ENCODE data around the gene RUFY3. TPM values are rescaled to one million over a fixed set of nuclear protein-coding genes. Genes with fewer than 3 reads are reported as not detected.
A peak's percentile ranks its signal among the peaks of the same experiment; 100 is the strongest.

The RUFY3 gene
- total RNA-seq, 1 donor from 2014 or later: 39.3 TPM

- Mint-ChIP-seq H3K4me1 (ENCODE audit: low read depth) (peaks cover 24% of the 10 kb centered on the region), H3K9me3 (ENCODE audit: low read depth) (no peaks in the 10 kb centered on the region), H3K27me3 (ENCODE audit: low read depth) (no peaks in the 10 kb centered on the region), H3K4me3 (ENCODE audit: unreplicated experiment) (peak overlapping the region; percentile 81), H3K36me3 (ENCODE audit: low read depth) (no peaks in the 10 kb centered on the region), H3K27ac (ENCODE audit: unreplicated experiment) (peak overlapping the region; percentile 85)
- DNase-seq (ENCODE audit: low spot score): no peak
- TF ChIP-seq CTCF (IDR thresholded peaks at IDR 0.05): no peak
Measured at GRCh38 chr4:70703619-70704214, 18.0 kb upstream of the RUFY3 start.

GRCh38 chr4:70704215-70704930 is 17.4 kb upstream of the RUFY3 start:
- H3K27ac Mint-ChIP-seq (ENCODE audit: unreplicated experiment): peak overlapping the region; percentile 85

DNA sequence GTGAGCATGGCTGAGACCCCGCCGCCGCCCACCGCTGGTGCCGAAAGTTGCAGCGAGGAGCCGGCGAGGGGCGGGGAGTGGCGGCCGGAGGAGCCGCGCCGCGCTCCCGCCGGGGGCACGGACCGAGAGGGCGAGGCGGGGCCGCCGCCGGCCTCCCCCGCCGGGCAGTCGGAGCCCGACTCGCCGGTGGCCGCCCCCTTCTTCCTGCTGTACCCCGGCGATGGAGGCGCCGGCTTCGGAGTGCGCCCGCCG is 16.9 kb upstream of the RUFY3 start:
- no peaks in the 10 kb centered on the region for H3K36me3 Mint-ChIP-seq (ENCODE audit: low read depth)
- H3K9me3 Mint-ChIP-seq (ENCODE audit: low read depth): no peaks in the 10 kb centered on the region
- peak overlapping the region; percentile 93 for H3K4me3 Mint-ChIP-seq (ENCODE audit: unreplicated experiment)
- peaks cover 24% of the 10 kb centered on the region for H3K4me1 Mint-ChIP-seq (ENCODE audit: low read depth)
- TF ChIP-seq CTCF (IDR thresholded peaks at IDR 0.05): no peak
- H3K27me3 Mint-ChIP-seq (ENCODE audit: low read depth): no peaks in the 10 kb centered on the region
- H3K27ac Mint-ChIP-seq (ENCODE audit: unreplicated experiment): no peak overlapping the region
- DNase-seq (ENCODE audit: low spot score): no peak

More at GRCh38 chr4:70704215-70704930, 17.4 kb upstream of the RUFY3 start:
- no peak for DNase-seq (ENCODE audit: low spot score)
- Mint-ChIP-seq H3K9me3 (ENCODE audit: low read depth) (no peaks in the 10 kb centered on the region), H3K4me1 (ENCODE audit: low read depth) (peaks cover 24% of the 10 kb centered on the region), H3K27me3 (ENCODE audit: low read depth) (no peaks in the 10 kb centered on the region), H3K4me3 (ENCODE audit: unreplicated experiment) (peak overlapping the region; percentile 81), H3K36me3 (ENCODE audit: low read depth) (no peaks in the 10 kb centered on the region)
- TF ChIP-seq CTCF (IDR thresholded peaks at IDR 0.05): peak; percentile 73

DNA sequence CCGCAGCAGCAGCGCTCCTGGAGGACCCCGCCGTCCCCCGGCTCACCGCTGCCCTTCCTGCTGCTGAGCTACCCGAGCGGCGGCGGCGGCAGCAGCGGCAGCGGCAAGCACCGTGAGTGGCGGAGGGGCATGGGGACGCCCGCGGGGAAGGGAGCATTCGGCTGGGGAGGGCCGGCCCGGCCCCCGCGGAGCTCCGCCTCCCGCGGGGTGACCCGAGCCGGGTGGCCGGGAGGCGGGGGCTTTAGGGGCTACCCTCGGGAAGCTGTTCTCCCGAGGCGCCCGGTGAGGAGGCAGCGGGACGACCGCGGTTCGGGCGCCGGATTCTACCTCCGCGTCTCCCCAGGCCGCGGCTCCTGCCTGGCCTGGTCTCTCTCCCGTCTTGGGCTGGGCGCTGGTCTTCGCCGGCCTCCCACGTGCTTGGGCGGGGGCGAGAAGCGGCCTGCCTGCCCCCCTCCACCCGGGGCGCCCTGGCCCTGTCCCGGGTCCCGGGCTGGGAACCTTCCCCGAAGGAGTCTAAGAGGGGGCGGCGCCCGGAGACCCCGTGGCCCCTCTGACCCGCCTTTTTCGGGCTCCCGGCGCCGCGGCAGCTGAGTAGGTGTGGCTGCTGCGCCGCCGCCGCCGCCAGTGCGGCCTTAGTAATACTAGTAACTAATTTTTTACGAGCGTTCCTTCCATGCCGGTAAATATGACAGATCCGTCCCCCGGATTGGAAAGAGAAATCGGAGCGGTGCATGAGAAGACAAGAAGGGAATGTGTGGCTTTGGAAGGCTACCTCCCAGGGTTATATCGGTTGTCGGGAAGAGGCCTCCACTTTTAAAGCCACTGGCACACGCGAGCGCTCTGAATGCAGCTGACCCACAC is 16.4 kb upstream of the RUFY3 start:
- Mint-ChIP-seq H3K4me1 (ENCODE audit: low read depth) (peaks cover 24% of the 10 kb centered on the region), H3K27ac (ENCODE audit: unreplicated experiment) (peak overlapping the region; percentile 93), H3K4me3 (ENCODE audit: unreplicated experiment) (peak overlapping the region; percentile 93), H3K27me3 (ENCODE audit: low read depth) (no peaks in the 10 kb centered on the region), H3K36me3 (ENCODE audit: low read depth) (no peaks in the 10 kb centered on the region), H3K9me3 (ENCODE audit: low read depth) (no peaks in the 10 kb centered on the region)
- no peak for DNase-seq (ENCODE audit: low spot score)
- TF ChIP-seq CTCF (IDR thresholded peaks at IDR 0.05): no peak

DNA sequence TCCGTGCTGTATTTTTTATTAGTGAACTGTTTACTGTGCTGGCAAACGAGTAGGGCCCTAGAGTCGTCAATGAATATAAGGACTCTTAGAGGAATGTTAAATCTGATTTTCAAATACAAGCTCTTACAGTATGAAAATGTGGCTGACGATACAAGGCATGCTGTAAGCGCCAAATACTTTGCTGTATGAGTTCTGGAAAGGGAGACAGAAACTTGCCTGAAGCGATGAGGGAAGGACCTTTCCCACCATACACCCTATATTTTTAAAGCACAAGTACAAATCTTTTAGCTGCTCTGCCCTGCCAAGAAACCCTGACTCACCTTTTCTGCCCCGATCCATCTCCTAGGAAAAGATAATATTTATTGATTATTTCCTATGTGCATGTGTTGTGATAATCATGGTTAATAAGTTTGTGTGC is 15.7 kb upstream of the RUFY3 start:
- no peak for TF ChIP-seq CTCF (IDR thresholded peaks at IDR 0.05)
- H3K36me3 Mint-ChIP-seq (ENCODE audit: low read depth): no peaks in the 10 kb centered on the region
- DNase-seq (ENCODE audit: low spot score): no peak
- peaks cover 24% of the 10 kb centered on the region for H3K4me1 Mint-ChIP-seq (ENCODE audit: low read depth)
- H3K27ac Mint-ChIP-seq (ENCODE audit: unreplicated experiment): peak overlapping the region; percentile 93
- no peaks in the 10 kb centered on the region for H3K27me3 Mint-ChIP-seq (ENCODE audit: low read depth)
- H3K4me3 Mint-ChIP-seq (ENCODE audit: unreplicated experiment): peak overlapping the region; percentile 93
- H3K9me3 Mint-ChIP-seq (ENCODE audit: low read depth): no peaks in the 10 kb centered on the region

All from chondrocyte (in vitro differentiated cells).